Measurements from ENCODE around the gene ARHGAP26.

ARHGAP26 gene

DNA sequence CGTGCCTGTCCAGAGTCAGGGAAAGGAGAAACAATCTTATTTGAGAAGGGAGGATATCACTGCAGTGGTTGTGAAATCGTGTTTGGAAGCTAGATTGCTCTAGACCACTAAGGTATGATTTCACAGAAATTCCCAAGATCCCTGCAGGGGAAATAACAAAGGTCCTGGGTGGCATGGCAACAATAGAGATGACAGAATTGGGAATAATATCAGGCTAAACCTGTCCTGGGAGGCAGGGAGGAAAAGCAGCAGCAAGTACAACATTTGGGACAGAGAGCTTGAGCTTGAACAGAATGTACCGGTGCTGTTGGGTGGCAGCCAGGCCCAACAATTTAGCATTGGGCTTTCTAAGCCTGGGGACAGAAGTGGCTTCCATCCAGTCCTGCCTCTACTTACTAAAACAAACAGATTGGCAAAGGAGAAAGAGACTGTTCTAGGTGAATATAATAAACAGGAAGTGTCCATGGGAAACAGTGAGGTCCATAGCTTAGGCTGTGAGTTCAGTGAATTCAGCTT lies 17.0 kb upstream of the ARHGAP26 start:
- peak; percentile 96 for DNase-seq

DNA sequence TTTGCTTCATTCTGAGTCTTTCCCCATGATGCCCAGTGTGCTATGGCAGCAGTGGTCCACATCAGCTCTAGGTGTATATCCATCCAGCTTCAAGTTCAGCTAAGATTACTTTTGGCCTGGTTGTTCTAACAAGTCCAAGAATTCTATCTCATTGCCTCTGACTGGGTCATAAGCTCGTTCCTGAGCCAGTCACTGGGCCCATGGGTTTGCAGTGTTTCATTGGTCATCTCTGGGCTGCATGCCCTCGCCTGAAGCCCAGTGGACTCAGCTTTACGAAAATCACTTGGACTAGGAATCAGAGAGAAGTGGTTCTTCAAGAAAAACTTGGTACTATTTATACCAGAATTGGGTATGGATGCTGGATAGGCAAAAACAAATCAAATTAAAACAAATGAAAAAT lies 16.1 kb upstream of the ARHGAP26 start:
- no peak for DNase-seq

DNA sequence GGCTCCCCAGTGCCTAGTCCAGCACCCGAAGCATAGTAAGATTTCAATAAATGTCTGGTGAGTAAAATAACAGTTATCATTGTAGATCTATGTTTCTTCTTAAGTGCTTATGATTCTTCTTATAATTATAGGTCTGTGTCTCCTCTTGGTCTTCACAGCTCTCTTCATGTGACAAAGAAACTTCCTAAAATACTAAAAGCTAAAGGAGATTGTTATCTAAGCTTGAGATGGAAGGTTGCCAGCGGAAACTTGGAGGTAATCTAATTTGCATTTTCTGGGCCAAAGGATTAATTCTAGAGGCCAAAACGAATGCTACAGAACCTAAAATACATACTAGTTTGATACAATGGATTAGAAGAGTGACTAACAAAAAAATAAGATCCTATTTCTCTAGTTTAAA lies 13.6 kb upstream of the ARHGAP26 start:
- DNase-seq: no peak

DNA sequence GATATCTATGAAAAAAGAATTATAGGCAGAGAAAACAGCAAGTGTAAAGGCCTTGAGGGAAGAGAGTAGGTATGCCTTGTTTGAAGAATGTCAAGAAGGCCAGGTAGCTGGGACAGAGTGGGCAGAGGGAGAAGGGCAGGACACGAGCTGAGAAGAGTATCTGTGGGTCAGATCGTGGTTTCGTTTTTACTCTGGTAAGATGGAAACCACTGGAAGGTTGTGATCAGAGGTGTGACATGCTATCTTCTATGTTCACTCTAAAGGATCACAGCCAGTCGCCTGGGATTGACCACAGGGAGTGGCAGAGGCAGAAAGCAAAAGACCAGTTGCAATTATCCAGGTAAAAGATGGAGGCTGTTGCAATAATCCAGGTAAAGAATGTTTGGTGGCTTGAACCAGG lies 12.6 kb upstream of the ARHGAP26 start:
- DNase-seq: no peak

DNA sequence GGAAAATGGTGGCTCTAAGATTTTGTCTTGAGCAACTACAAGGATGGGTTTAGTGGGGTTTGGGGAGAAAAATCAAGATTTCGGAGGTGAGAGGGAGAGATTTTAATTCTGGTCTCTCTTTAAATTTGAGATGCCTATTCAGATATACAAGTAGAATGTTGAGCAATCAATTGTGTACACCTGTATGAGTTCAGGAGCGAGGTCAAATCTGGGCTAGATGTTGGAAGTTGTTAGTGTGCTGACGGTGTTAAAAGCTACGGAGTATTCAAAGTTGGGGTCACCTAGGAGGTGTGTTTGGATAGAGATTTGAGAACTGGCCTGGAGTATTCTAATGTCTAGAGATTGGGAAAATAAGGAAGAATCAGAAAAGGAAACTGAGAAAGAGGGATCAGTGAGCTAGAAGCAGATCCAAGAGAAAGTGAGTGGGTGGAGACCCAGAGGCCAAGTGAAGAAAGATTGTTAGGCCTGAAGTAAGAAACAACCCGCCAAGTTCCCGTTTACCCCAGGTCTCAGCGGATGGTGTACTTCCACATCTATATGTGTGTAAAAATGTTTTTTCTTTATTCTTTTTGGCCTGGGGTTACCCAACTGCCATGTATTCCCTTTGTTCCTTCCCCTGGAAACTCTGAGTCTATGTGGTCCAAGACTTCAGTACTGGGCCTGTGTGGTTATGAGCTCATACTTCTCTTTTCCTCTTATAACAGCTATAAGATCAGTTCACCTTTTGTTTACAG lies 11.9 kb upstream of the ARHGAP26 start:
- DNase-seq: no peak

DNA sequence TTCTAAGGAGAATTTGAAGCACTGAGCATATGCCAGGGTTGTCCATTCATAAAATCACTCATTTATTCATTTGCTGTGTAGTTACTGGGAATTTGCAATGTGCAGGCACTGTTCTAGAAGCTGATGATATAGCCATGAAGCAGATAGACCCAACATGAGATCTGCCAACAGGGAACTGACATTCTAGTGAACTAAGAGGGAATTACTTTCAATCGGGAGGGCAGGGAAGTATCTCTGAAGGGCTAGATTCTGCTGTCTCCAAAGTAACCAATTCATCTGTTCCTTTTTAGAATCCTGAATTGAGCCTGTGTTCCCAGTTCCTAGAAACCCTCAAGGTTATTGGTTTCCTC lies 11.4 kb upstream of the ARHGAP26 start:
- no peak for DNase-seq

DNA sequence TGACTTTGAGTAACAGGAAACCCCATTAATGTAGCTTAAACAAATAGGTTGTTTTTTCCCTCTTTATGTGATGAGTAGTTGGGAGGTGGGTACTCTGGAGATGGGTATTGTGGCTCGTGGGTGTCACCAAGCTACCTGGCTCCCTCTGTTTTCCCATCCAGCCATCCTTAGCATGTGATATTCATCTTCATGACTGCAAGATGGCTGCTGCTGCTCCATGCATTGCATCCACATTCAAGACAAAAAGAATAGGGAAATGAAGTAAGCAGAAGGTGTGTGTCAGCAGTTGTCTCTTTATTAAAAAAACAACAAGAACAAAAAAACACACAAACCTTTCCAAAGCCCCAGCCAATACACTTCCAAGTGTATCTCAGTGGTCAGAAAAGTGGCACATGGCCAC lies 6.5 kb upstream of the ARHGAP26 start:
- no peak for DNase-seq

DNA sequence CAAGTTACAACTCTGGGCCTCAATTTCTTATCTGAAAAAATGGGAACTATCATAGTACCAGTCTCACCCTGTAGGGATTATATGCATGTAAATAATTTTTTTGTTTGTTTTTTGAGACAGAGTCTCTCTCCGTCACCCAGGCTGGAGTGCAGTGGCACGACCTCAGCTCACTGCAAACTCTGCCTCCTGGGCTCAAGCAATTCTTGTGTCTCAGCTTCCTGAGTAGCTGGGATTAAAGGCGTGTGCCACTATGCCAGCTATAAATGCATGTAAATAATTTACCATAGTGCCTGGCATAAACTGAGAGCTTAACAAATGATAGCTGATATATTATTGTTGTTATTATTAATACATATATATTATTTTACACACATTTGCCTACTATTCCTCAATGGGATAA lies 3.0 kb upstream of the ARHGAP26 start:
- no peak for DNase-seq

DNA sequence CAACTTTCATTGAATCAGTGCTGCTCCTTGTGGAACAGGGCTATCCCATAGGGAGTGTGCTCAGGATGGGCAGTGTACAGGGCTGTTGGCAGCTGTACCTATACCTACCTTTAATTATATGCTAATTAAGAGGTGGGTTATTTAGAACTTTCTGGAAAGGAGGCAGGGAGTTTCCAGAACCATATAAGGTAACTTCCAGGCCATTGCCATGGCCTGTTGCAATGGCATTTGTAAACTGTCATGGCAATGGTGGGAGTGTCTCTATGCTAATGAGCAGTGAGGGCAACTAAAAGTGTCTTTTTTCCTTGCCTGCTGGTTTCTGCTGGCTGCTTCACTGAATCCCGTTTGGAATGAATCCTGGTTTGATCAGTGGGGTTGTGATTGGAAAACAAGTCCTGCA lies 2.3 kb upstream of the ARHGAP26 start:
- DNase-seq: no peak

DNA sequence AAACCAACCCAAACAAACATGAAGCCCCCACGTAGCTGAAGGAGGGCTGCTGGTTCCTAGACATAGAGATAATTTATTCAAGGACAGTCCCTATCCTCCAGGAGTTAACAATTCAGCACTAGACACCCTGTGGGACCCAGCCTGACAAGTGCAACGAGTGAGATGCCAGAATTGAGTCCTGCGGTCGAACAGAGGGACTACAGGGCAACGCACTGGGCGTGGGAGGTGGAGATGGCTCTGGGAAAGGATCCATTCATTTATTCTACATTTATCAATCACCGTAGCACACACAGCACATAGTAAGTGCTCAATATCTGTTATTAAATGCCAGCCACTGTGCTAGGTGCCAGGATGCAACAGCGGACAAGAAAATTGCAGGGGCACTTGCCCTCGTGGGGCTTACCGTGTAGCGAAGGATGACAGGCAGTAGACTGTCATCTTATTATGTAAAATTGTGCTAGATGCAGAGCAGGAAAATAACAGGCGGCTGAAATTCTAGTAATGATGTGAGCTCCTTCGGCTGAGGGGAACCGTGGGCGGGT lies 855 bp upstream of the ARHGAP26 start:
- no peak for DNase-seq

DNA sequence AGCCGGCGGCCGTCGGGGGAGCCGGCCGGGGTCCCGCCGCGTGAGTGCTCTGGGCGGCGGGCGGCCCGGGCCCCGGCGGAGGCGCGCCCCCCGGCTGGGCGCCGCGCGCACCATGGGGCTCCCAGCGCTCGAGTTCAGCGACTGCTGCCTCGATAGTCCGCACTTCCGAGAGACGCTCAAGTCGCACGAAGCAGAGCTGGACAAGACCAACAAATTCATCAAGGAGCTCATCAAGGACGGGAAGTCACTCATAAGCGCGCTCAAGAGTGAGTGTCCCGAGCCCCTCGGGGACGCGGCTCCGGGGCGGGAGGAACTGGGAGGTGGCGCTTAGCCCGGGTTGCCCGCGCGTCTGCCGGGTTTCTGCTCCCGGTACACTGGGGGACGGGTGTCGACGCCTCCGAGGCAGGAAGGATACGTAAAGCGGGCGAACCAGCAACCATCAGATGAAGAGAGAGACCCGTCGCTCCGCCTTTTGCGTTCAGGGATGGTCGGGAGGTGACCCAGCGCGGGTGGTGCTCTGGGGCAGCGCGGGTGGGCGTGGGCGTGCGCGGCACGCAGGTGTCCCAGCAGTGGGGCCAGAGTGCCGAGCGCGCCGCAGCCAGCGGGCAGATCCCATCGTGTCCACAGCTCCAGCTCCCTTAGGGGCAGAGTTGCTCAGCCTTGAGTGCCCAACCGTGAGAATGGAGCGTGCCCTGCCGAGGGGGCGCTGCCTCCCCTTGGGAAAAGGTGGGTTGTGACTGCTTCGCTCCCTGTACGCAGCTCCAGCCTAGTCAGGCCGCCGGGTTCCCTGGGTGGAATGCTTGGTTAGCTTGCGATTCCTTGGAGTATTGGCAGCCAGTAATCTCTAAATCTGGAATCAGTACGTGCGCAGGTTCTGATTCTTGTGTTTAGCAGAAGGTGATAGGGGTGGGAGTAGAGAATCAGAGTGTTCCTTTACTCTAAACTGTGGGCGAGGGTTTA lies 753 bp downstream of the ARHGAP26 start:
- DNase-seq: no peak

DNA sequence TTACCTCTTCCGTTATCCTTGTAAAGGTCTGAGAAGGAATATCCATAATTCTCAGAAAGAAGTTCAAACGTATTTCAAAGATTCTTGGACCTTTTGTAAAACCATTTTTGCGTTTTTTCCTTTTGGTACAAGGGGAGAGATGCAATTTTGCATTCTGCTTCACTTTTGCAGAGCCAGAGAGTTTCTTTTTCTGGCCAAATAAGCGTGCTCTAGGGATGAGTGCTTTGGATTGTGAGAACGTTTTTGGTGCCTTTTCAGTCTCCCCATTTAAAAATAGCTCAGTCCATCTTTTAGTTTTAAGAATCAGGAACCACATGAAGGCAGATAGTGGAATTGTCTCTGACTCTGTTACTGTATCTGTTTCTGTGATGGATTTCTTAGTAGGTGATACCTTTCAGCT lies 1.5 kb downstream of the ARHGAP26 start:
- DNase-seq: no peak

DNA sequence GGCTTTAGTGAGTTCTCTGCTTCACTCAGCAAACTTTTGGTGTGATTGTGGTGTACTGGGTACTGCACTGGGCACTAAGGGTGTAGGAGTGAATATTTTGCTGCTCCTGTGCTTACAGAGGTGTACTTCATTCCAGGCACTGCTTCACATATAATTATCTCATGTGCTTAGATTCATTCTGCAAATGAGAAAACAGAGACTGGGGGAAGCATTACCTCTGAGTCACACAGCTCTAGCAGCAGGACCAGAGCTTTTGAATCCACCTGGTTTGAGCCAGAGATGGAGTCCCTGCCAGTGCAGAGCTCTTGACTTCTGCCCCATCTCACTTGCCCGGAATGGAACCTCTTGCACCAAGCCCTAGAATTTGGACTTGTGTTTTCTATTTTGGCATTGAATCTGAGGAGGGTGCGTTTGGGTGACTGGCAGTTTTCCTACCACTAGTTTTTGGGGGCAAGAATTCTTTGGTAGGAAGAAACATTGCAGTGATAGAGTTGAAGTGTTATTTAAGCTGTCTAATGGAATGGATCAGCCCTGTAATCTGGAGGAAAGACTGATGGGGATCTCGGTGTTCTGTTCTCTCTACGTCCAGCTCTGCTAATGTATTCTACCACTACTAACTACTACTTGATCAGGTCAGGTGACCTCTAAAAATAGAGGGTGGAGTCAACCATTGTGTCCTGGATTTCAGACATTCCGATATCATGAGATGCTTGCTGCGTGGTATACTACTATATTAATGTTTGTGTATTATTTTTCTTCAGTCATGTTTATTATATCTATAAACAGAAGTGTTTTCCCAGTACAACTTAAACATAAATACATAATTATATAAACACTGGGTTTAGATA lies 2.5 kb downstream of the ARHGAP26 start:
- no peak for DNase-seq

DNA sequence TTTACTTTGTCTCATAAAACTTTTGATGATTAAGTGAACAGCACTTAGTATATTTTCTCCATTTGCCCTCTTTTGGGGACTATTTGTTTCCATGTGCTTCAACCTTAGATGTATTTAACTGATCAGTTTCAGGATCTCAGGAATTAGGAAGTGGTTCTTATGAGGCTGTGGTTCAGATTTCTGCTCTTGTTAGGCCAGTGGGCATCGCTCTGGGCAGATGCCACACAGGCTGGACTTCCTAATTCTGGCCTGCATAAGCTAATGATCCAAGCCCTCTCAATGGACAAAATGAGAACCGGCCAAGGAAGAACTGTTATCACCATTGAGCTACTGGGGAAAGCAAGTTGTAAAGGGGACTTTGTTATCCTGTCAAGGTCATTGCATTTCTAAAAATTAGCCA lies 6.9 kb downstream of the ARHGAP26 start:
- DNase-seq: no peak

DNA sequence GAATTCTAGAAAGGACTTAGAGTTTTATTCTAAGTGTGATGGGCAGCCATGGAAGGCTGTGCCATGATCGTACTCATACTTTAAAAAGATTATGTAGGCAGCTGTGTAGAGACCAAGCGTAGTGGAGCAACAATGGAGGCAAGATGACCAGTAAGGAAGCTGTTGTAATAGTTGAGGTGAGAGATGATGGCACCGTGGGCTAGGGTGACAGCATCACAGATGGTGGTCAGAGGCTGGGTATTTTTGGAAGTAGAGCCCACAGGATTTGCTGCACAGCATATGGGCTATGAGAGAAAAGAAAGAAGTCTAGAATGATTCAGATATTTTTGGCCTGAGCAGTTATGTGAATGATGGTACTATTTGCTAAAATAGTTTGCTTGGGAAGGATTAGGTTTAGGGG lies 7.7 kb downstream of the ARHGAP26 start:
- DNase-seq: no peak

DNA sequence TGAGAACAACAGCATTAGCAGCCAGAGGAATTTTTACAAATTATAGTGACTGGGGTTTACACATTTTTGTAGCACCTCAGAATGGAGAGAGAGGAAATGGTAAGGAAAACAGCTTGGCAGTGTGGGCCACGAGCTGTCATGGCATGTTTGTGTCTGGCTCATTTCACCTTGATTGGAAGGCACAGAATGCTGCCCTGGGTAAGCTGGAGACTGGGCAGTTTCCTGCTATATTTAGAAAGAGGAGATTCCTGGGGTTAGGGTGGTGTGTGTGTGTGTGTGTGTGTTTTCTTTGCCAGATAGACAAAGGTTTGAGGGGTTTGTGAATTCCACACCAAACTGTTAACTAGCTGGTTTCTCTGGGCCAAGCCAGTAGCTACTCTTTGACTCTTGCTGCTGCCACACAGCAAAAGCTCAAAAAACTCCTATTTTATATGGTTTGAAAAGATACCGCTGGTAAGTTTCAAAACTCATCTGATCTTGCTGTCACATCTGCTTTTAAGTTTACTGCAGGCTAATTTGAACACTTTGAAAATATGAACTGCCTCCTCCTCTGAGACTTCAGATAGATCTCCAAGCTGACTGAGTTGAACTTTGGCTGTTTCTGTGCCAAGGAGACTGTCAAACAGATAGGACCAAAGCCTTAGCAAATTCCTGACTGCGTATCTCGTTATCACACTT lies 9.1 kb downstream of the ARHGAP26 start:
- DNase-seq: no peak

DNA sequence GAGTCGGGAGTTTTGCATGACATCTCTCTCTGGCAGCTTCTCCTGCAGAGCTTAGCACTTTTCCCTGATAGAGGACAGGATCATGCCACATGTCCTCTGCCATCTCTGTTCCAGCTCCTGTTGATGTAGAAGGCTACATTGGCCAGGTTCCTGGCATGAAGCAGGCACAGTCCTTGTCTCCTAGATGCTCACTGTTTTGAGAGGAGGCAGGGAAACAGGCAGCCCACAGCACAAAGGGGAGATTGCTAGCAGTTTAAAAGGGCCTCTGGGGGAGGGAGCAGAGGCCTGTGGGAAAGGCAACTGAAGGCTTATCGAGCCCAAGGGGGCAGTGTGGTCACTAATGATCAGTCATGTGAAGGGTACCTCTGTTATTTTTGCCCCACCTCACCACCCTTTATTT lies 10.7 kb downstream of the ARHGAP26 start:
- no peak for DNase-seq

DNA sequence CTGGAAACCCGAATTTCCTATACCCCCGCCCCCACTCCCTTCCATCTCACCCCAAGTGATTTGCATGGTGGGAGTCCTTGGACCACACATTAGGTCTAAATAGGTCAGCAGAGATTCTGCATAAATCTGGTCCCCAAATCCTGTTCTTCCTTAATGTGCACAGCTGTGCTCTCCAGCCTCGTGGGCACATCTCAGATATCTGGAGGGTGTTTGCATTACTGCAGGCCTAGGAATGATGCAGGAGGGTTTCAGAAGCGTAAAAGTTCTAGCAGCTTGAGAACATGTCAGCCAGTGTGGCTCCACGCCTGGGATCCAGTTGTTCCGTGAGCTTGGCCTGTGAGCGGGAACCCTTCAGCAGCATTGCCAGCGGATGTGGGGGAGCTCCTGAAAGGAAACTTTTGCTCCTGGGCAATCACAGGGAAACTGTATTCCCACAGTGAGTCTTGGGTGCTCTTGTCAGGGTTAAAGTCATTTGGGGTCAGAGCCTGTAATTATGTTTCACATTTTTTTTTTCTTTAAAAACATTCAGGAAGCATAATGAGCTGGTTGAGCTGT lies 12.9 kb downstream of the ARHGAP26 start:
- DNase-seq: no peak

DNA sequence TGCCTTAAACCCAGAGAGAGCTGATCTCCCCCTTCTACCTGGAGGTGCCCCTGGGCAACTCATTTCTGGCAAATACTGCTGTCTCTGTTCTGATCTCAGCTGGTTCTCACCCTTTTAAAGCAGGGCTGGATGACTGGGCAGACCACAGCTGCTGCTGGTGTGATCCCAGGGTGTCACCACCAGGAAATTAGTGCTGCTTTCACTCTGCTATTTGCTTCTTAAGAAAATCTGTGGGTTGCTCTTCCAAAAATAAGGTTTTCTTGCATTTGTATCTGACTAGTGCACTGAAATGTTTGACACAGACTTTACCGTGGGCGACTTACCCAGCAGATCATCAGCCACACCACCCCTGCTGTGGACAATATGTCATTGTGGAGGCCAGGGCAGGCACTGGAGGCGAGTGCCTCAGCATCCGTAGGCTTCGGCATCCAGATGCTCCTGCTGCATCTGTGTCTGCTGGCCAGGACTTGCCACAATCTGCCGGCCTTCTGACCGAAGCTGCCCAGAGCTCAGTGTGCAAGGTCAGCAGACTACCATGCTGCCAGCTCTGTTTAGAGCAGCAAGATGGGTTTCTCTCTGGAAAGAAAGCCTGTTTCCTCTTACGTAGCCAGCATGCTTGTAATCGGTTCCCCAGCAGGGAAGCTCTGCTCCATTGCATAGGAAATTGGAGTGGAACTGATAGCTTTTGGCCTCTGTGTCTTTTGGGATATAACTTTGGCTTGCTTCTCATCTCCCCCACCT lies 13.6 kb downstream of the ARHGAP26 start:
- no peak for DNase-seq

DNA sequence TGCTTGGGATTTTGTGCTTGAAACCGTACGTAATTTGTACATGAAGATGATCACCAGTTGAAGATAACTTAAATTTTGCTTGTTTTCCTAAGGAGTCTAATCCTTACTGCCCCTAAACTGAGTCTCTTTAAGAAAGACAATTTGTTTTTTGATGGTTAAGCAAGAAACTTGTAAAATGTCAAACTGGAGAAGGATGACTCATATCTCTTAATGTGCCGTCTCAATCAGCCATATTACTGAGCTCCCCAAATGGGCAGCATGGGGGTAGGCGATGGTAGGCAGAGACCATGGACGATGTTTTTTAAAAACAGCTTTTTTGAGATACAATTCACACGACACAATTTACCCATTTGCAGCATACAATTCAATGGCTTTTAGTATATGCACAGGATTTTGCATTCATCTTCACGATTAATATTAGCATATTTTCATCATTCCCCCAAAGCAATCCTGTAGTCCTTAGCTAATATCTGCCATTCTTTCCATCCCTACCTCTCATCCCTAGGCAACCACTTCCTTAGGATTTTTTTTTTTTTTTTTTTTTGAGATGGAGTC lies 14.3 kb downstream of the ARHGAP26 start:
- DNase-seq: no peak

DNA sequence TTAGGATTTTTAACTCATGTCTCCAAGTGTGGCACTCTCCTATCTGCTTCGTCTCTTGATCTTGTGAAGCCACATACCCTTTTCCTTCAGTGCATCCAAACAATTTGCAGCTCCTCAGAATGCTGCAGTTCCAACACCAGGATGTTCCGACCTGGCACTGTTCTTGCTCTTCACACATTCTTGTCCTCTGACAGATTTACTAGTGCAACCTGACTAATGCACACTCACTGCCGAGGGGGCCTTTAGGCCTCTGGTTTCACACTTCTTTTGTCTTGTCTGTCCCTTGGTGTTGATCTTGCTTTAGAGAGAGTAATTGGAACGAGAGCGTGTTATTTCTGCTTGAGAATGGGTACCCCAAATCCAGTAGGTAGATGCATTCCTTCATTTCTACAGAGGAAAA lies 15.0 kb downstream of the ARHGAP26 start:
- no peak for DNase-seq

Measured in NCI-H226 (cell line).